HEK293 (cell line): ENCODE data around the gene MAP1S.

Experiments used
- BCL11A ChIP-seq: fragments of 450-650 bp; formaldehyde crosslinking; IDR thresholded peaks from 2 replicates; pipeline ENCODE4 v1.5.1; 2016; ENCODE audit warnings: low read depth, missing biosample characterization, missing genetic modification characterization
- ELK4 ChIP-seq: IDR thresholded peaks from 2 replicates; pipeline ENCODE4 v1.6.1; 2011; ENCODE audit warnings: mild to moderate bottlenecking, low read depth, low read length, borderline replicate concordance
- GFI1B ChIP-seq: fragments of 450-650 bp; formaldehyde crosslinking; IDR thresholded peaks from 2 replicates; pipeline ENCODE4 v1.5.1; 2016; ENCODE audit warnings: missing biosample characterization, missing genetic modification characterization
- HOXA7 ChIP-seq: sonication (generic); formaldehyde crosslinking; IDR thresholded peaks from 2 replicates; pipeline ENCODE4 v1.8.1; 2022; ENCODE audit warnings: missing genetic modification reagents, borderline replicate concordance
- KLF10 ChIP-seq: fragments of 450-650 bp; IDR thresholded peaks from 2 replicates; pipeline ENCODE4 v1.5.1; 2018; ENCODE audit warnings: missing biosample characterization, mild to moderate bottlenecking, missing genetic modification characterization
- KLF8 ChIP-seq: fragments of 450-650 bp; formaldehyde crosslinking; IDR thresholded peaks from 2 replicates; pipeline ENCODE4 v1.5.1; 2016; ENCODE audit warnings: missing biosample characterization, missing genetic modification characterization
- SCRT2 ChIP-seq: fragments of 450-650 bp; formaldehyde crosslinking; IDR thresholded peaks from 2 replicates; pipeline ENCODE4 v1.5.1; 2016; ENCODE audit warnings: missing biosample characterization, missing genetic modification characterization
- YY2 ChIP-seq: fragments of 450-650 bp; formaldehyde crosslinking; IDR thresholded peaks from 2 replicates; pipeline ENCODE4 v1.5.1; 2016; ENCODE audit warnings: missing biosample characterization, missing genetic modification characterization
- ZNF132 ChIP-seq: fragments of 450-650 bp; formaldehyde crosslinking; IDR thresholded peaks from 2 replicates; pipeline ENCODE4 v1.5.1; 2017; ENCODE audit warnings: missing biosample characterization, missing genetic modification characterization, borderline replicate concordance
- ZNF146 ChIP-seq: fragments of 450-650 bp; formaldehyde crosslinking; IDR thresholded peaks from 2 replicates; pipeline ENCODE4 v1.5.1; 2016; ENCODE audit warnings: missing biosample characterization, missing genetic modification characterization
- ZNF184 ChIP-seq: fragments of 450-650 bp; IDR thresholded peaks from 2 replicates; pipeline ENCODE4 v1.5.1; 2018; ENCODE audit warnings: missing biosample characterization, mild to moderate bottlenecking, missing genetic modification characterization
- ZNF211 ChIP-seq: fragments of 450-650 bp; formaldehyde crosslinking; IDR thresholded peaks from 2 replicates; pipeline ENCODE4 v1.5.1; 2016; ENCODE audit warnings: low read depth, missing biosample characterization, missing genetic modification characterization
- ZNF26 ChIP-seq: fragments of 450-650 bp; formaldehyde crosslinking; IDR thresholded peaks from 2 replicates; pipeline ENCODE4 v1.5.1; 2016; ENCODE audit warnings: missing biosample characterization, missing genetic modification characterization
- ZNF391 ChIP-seq: fragments of 450-650 bp; formaldehyde crosslinking; IDR thresholded peaks from 2 replicates; pipeline ENCODE4 v1.5.1; 2016; ENCODE audit warnings: low read depth, missing biosample characterization, missing genetic modification characterization, borderline replicate concordance
- ZNF707 ChIP-seq: fragments of 450-650 bp; formaldehyde crosslinking; IDR thresholded peaks from 2 replicates; pipeline ENCODE4 v1.5.1; 2016; ENCODE audit warnings: missing biosample characterization, missing genetic modification characterization
- ZNF792 ChIP-seq: fragments of 450-650 bp; formaldehyde crosslinking; IDR thresholded peaks from 2 replicates; pipeline ENCODE4 v1.5.1; 2016; ENCODE audit warnings: missing biosample characterization, missing genetic modification characterization
- ZNF830 ChIP-seq: fragments of 450-650 bp; IDR thresholded peaks from 2 replicates; pipeline ENCODE4 v1.5.0; 2018; ENCODE audit warnings: missing biosample characterization, missing genetic modification characterization, low read depth, mild to moderate bottlenecking, moderate library complexity
- ZSCAN23 ChIP-seq: fragments of 450-650 bp; formaldehyde crosslinking; IDR thresholded peaks from 2 replicates; pipeline ENCODE4 v1.5.1; 2016; ENCODE audit warnings: missing biosample characterization, missing genetic modification characterization
- ZSCAN5A ChIP-seq: fragments of 450-650 bp; formaldehyde crosslinking; IDR thresholded peaks from 2 replicates; pipeline ENCODE4 v1.5.1; 2016; ENCODE audit warnings: missing biosample characterization, missing genetic modification characterization
- TF ChIP-seq, protein P1 (sequence below): fragments of 450-650 bp; formaldehyde crosslinking; IDR thresholded peaks from 2 replicates; pipeline ENCODE4 v1.5.1; 2016; ENCODE audit warnings: missing biosample characterization, missing genetic modification characterization, low read depth
- TF ChIP-seq, protein P2 (sequence below): fragments of 450-650 bp; formaldehyde crosslinking; IDR thresholded peaks from 2 replicates; pipeline ENCODE4 v1.5.1; 2016; ENCODE audit warnings: missing biosample characterization, missing genetic modification characterization
- TF ChIP-seq, protein P3 (sequence below): fragments of 450-650 bp; formaldehyde crosslinking; IDR thresholded peaks from 2 replicates; pipeline ENCODE4 v1.5.1; 2016; ENCODE audit warnings: missing biosample characterization, missing genetic modification characterization
- TF ChIP-seq, protein P4 (sequence below): fragments of 450-650 bp; formaldehyde crosslinking; IDR thresholded peaks from 2 replicates; pipeline ENCODE4 v1.5.1; 2017; ENCODE audit warnings: missing biosample characterization, missing genetic modification characterization
- TF ChIP-seq, protein P5 (sequence below): fragments of 450-650 bp; formaldehyde crosslinking; IDR thresholded peaks from 2 replicates; pipeline ENCODE4 v1.5.1; 2016; ENCODE audit warnings: missing biosample characterization, missing genetic modification characterization

The MAP1S gene

DNA sequence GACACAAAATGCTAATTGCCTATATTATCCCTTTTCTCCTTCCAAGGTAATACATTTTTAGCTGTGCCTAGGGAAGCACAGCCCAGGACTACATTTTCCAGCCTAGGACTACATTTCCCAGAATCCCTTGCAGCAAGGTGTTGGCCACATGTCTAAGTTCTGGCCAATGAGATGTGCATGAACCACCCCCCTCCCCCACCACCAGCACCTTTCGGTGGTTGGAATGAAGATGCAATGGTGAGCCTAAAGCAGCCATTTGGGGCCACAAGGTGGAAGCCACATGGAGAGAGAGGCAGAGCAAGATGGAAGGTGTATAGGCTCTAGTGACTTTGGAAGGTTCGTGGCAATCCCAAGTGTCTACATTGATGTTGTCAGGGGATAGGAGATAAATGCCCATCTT lies 47.4 kb upstream of the MAP1S start (continued):
- TF ChIP-seq ZNF26: no peak
- TF ChIP-seq ZNF391 (tag by site-specific recombination): no peak
- TF ChIP-seq, protein P1, sequence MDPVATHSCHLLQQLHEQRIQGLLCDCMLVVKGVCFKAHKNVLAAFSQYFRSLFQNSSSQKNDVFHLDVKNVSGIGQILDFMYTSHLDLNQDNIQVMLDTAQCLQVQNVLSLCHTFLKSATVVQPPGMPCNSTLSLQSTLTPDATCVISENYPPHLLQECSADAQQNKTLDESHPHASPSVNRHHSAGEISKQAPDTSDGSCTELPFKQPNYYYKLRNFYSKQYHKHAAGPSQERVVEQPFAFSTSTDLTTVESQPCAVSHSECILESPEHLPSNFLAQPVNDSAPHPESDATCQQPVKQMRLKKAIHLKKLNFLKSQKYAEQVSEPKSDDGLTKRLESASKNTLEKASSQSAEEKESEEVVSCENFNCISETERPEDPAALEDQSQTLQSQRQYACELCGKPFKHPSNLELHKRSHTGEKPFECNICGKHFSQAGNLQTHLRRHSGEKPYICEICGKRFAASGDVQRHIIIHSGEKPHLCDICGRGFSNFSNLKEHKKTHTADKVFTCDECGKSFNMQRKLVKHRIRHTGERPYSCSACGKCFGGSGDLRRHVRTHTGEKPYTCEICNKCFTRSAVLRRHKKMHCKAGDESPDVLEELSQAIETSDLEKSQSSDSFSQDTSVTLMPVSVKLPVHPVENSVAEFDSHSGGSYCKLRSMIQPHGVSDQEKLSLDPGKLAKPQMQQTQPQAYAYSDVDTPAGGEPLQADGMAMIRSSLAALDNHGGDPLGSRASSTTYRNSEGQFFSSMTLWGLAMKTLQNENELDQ (tag by site-specific recombination): no peak
- TF ChIP-seq, protein P2, sequence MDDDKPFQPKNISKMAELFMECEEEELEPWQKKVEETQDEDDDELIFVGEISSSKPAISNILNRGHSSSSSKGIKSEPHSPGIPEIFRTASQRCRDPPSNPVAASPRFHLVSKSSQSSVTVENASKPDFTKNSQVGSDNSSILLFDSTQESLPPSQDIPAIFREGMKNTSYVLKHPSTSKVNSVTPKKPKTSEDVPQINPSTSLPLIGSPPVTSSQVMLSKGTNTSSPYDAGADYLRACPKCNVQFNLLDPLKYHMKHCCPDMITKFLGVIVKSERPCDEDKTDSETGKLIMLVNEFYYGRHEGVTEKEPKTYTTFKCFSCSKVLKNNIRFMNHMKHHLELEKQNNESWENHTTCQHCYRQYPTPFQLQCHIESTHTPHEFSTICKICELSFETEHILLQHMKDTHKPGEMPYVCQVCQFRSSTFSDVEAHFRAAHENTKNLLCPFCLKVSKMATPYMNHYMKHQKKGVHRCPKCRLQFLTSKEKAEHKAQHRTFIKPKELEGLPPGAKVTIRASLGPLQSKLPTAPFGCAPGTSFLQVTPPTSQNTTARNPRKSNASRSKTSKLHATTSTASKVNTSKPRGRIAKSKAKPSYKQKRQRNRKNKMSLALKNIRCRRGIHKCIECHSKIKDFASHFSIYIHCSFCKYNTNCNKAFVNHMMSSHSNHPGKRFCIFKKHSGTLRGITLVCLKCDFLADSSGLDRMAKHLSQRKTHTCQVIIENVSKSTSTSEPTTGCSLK (tag by site-specific recombination): no peak
- TF ChIP-seq KLF8: peak; percentile 49
- TF ChIP-seq, protein P3, sequence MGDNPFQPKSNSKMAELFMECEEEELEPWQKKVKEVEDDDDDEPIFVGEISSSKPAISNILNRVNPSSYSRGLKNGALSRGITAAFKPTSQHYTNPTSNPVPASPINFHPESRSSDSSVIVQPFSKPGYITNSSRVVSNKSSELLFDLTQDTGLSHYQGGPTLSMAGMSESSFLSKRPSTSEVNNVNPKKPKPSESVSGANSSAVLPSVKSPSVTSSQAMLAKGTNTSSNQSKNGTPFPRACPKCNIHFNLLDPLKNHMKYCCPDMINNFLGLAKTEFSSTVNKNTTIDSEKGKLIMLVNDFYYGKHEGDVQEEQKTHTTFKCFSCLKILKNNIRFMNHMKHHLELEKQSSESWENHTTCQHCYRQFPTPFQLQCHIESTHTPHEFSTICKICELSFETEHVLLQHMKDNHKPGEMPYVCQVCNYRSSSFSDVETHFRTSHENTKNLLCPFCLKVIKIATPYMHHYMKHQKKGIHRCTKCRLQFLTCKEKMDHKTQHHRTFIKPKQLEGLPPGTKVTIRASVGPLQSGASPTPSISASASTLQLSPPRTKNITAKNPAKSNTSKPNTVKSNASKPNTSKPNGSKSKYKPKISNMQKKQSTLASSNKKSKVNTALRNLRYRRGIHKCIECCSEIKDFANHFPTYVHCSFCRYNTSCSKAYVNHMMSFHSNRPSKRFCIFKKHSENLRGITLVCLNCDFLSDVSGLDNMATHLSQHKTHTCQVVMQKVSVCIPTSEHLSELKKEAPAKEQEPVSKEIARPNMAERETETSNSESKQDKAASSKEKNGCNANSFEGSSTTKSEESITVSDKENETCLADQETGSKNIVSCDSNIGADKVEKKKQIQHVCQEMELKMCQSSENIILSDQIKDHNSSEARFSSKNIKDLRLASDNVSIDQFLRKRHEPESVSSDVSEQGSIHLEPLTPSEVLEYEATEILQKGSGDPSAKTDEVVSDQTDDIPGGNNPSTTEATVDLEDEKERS (tag by site-specific recombination): 0 out of 2 replicates have a peak, but pooled peaks have one; percentile 16
- no peak for TF ChIP-seq GFI1B (tag by site-specific recombination)
- TF ChIP-seq ZNF184 (tag by site-specific recombination): no peak
- TF ChIP-seq KLF10 (tag by site-specific recombination): 0 out of 2 replicates have a peak, but pooled peaks have one; percentile 23
- TF ChIP-seq ZNF211 (tag by site-specific recombination): no peak
- no peak for TF ChIP-seq BCL11A
- TF ChIP-seq HOXA7 (CRISPR knock-in tag): no peak
- TF ChIP-seq SCRT2 (tag by site-specific recombination): no peak
- TF ChIP-seq, protein P4, sequence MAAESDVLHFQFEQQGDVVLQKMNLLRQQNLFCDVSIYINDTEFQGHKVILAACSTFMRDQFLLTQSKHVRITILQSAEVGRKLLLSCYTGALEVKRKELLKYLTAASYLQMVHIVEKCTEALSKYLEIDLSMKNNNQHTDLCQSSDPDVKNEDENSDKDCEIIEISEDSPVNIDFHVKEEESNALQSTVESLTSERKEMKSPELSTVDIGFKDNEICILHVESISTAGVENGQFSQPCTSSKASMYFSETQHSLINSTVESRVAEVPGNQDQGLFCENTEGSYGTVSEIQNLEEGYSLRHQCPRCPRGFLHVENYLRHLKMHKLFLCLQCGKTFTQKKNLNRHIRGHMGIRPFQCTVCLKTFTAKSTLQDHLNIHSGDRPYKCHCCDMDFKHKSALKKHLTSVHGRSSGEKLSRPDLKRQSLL (tag by site-specific recombination): no peak
- no peak for TF ChIP-seq ZNF830 (tag by site-specific recombination)
- no peak for TF ChIP-seq ZNF707 (tag by site-specific recombination)
- TF ChIP-seq ELK4: no peak
- TF ChIP-seq ZNF132: no peak
- TF ChIP-seq YY2 (tag by site-specific recombination): no peak
- TF ChIP-seq, protein P5, sequence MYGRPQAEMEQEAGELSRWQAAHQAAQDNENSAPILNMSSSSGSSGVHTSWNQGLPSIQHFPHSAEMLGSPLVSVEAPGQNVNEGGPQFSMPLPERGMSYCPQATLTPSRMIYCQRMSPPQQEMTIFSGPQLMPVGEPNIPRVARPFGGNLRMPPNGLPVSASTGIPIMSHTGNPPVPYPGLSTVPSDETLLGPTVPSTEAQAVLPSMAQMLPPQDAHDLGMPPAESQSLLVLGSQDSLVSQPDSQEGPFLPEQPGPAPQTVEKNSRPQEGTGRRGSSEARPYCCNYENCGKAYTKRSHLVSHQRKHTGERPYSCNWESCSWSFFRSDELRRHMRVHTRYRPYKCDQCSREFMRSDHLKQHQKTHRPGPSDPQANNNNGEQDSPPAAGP (tag by site-specific recombination): peak; percentile 40; the same call in 1 of the 2 replicates
- TF ChIP-seq ZSCAN23 (tag by site-specific recombination): no peak
- no peak for TF ChIP-seq ZNF792 (tag by site-specific recombination)
- TF ChIP-seq ZSCAN5A (tag by site-specific recombination): no peak
- no peak for TF ChIP-seq ZNF146 (tag by site-specific recombination)
